Psoas muscle (tissue), 8 donors: ENCODE results near the gene HS3ST4. TPM values are rescaled to one million over a fixed set of nuclear protein-coding genes. Genes with fewer than 3 reads are reported as not detected.

Experiments
- ATAC-seq, 4 donors: fragments of 200-7000 bp; cut with Tn5 transposase; one replicate each; pipeline ENCODE4 v1.9.1; 2020; ENCODE audit warnings: moderate library complexity in 3 of 4, mild to moderate bottlenecking in 2 of 4
- DNase-seq, 2 donors: peaks; one replicate each; pipeline ENCODE4 v3.0.0-alpha.2; 2020
- H3K27ac ChIP-seq: fragments of 200-600 bp; one replicate; pipeline ENCODE4 v1.8.0; 2022
- H3K27me3 ChIP-seq, 3 donors: fragments of 200-600 bp in 1 of 3; one replicate each; pipeline versions ENCODE4 v1.6.1 to v1.8.0; 2013 to 2022; ENCODE audit warnings: low read length in 2 of 3, mild to moderate bottlenecking in 2 of 3, moderate library complexity in 1 of 3; ENCODE audit not compliant: insufficient read depth in 3 of 3
- H3K36me3 ChIP-seq, 2 donors: fragments of 200-600 bp in 1 of 2; one replicate each; pipeline versions ENCODE4 v1.6.1 to v1.8.0; 2013 to 2022; ENCODE audit warnings: low read depth in 1 of 2, mild to moderate bottlenecking in 1 of 2, moderate library complexity in 1 of 2; ENCODE audit not compliant: insufficient read depth in 1 of 2
- H3K4me1 ChIP-seq: fragments of 200-600 bp; one replicate; pipeline ENCODE4 v1.8.0; 2022
- H3K4me3 ChIP-seq: fragments of 200-600 bp; one replicate; pipeline ENCODE4 v1.8.0; 2022; ENCODE audit warnings: mild to moderate bottlenecking
- H3K9me3 ChIP-seq: fragments of 200-600 bp; one replicate; pipeline ENCODE4 v1.8.0; 2022
- WGBS, 3 donors: extraction: QIAGEN DNeasy Blood & Tissue Kit; methylation state at CpG; one replicate each; pipeline versions ENCODE4 v1.1.6 to v1.1.7; 2013; 5-methylcytosine and 5-hydroxymethylcytosine counted together
- intact Hi-C, 2 donors: fragments of 100-400 bp; cut with DNase I; formaldehyde crosslinking; loops; one replicate each; pipeline versions ENCODE4 v1.11.0 to v1.14.2; 2022
- polyA plus RNA-seq, 3 donors: library from polyadenylated mRNA; stranded (reverse); fragments of 200-250 nt; gene quantifications; one replicate each; pipeline ENCODE4 v1.2.3, GENCODE V29; 2013
- total RNA-seq, 4 donors: library from RNA; stranded (reverse); fragmentation: NEBNext Ultra II Directional in 2 of 4; extraction: Animal tissue kit (Norgen Biotek cat#: 25700) in 2 of 4; gene quantifications; one replicate each; pipeline versions ENCODE4 v1.2.1 to v1.2.4, GENCODE V29; 2021 to 2023
- TF ChIP-seq, protein P1 (sequence below): fragments of 200-600 bp; IDR thresholded peaks from one replicate; pipeline ENCODE4 v1.8.0; 2022; ENCODE audit warnings: antibody characterized with exemption
- donor health status: healthy with polysubstance abuse.
- donor health status: DM: no; HTN: no; CAD: no; lungs with moderate emphysema.
- donor health status: Bipolar disorder and iron deficiency.
- donor health status: healthy.
- donor health status: DM: yes; HTN: yes; CAD: no.
- donor health status: DM: no; HTN: no; CAD: no.
- donor health status: DM: no; HTN: no; CAD: no.
- donor health status: DM: yes; HTN: yes; CAD: no.

HS3ST4 gene
- total and polyA plus RNA-seq, 7 donors: 0.01 TPM; not detected in 6

DNA sequence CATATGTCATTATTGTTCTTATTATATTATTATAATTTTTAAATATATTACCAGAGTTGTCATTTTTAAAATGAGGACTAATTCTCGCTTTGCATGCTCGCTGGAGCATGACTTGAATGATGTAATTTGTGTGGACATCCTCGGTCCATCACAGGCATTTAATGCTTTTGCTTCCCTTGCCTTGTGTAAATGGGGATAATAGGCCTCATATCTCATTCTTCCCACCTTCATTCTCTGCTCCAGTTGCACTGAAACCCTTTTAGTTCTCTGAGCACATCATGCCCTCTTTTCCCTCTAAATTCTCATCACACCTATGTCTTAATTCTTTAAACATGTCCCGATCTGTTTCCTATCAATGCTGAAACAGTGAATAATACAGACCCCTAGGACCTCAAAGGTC, 285.4 kb downstream of the HS3ST4 start:
- 75 to 85% (median 83%) methylated on average over 4 of the region's 4 CpGs for WGBS, 3 donors
- intact Hi-C loops: no loop called here

DNA sequence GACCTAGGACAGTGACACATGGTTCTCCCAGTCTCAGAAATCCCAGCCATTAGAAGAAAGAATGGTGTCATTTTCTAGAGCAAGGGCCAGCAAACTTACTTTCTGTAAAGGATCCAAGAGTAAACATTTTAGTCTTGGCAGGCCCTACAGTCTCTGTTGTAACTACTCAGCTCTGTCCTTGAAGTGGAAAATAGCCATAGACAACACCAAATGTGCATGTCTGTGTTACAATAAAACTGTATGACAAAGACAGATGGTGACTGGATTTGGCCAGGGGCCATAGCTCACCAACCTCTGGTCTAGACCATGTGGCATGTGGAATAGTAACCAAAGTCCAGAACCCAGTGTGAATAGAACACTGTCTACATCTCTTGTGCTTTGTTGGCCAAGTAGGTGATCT, 286.5 kb downstream of the HS3ST4 start:
- no peak for ATAC-seq
- no peak overlapping the region for H3K4me3 ChIP-seq
- no peak overlapping the region for H3K27ac ChIP-seq

More for the DNA sequence above, 285.4 kb downstream of the HS3ST4 start:
- H3K4me1 ChIP-seq: no peaks in the 10 kb centered on the region
- no peaks in the 10 kb centered on the region for H3K36me3 ChIP-seq
- ATAC-seq (no peak), DNase-seq (no peak)
- TF ChIP-seq, protein P1, sequence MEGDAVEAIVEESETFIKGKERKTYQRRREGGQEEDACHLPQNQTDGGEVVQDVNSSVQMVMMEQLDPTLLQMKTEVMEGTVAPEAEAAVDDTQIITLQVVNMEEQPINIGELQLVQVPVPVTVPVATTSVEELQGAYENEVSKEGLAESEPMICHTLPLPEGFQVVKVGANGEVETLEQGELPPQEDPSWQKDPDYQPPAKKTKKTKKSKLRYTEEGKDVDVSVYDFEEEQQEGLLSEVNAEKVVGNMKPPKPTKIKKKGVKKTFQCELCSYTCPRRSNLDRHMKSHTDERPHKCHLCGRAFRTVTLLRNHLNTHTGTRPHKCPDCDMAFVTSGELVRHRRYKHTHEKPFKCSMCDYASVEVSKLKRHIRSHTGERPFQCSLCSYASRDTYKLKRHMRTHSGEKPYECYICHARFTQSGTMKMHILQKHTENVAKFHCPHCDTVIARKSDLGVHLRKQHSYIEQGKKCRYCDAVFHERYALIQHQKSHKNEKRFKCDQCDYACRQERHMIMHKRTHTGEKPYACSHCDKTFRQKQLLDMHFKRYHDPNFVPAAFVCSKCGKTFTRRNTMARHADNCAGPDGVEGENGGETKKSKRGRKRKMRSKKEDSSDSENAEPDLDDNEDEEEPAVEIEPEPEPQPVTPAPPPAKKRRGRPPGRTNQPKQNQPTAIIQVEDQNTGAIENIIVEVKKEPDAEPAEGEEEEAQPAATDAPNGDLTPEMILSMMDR: no peak
- no peak overlapping the region for H3K27ac ChIP-seq
- no peak overlapping the region for H3K4me3 ChIP-seq
- H3K9me3 ChIP-seq: no peaks in the 10 kb centered on the region
- no peaks in the 10 kb centered on the region for H3K27me3 ChIP-seq

GRCh38 chr16:25988084-25988483, 296.3 kb downstream of the HS3ST4 start:
- WGBS, 3 donors: 46 to 58% (median 46%) methylated on average over 6 of the region's 6 CpGs
- Histone ChIP-seq H3K27me3 (no peaks in the 10 kb centered on the region), H3K9me3 (no peaks in the 10 kb centered on the region), H3K4me1 (no peaks in the 10 kb centered on the region), H3K27ac (no peak overlapping the region), H3K4me3 (no peak overlapping the region), H3K36me3 (no peaks in the 10 kb centered on the region)
- ATAC-seq (no peak), DNase-seq (no peak)
- intact Hi-C loops: no loop called here
- TF ChIP-seq, protein P1: no peak

More for the DNA sequence above, 286.5 kb downstream of the HS3ST4 start:
- H3K9me3 ChIP-seq: no peaks in the 10 kb centered on the region
- no peaks in the 10 kb centered on the region for H3K36me3 ChIP-seq
- intact Hi-C loops: no loop called here
- H3K27me3 ChIP-seq: no peaks in the 10 kb centered on the region
- DNase-seq: no peak
- TF ChIP-seq, protein P1: no peak
- no peaks in the 10 kb centered on the region for H3K4me1 ChIP-seq

DNA sequence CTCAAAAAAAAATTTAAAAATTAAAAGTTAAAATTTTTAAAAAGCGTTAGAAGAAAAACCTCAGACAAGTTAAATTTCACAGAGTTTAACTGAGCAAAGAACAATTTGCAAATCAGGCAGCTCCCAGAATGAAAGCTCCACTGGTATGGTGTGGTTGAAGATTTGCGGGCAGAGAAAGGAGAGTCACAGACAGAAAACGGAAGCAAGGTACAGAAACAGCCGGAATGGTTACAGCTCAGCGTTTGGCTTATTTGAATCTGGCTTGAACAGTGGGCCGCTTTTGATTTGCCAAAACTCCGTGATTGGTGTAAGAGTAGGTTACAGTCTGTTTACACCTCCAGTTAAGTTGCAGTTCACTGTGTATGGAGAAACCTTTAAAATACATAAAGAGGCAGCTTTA, 297.1 kb downstream of the HS3ST4 start:
- H3K4me1 ChIP-seq: no peaks in the 10 kb centered on the region
- intact Hi-C loops: no loop called here
- no peak for DNase-seq
- no peak overlapping the region for H3K4me3 ChIP-seq
- no peaks in the 10 kb centered on the region for H3K27me3 ChIP-seq
- ATAC-seq: no peak
- H3K27ac ChIP-seq: no peak overlapping the region
- 78 to 83% (median 80%) methylated on average over 7 of the region's 7 CpGs for WGBS, 3 donors
- H3K9me3 ChIP-seq: no peaks in the 10 kb centered on the region
- no peaks in the 10 kb centered on the region for H3K36me3 ChIP-seq
- TF ChIP-seq, protein P1: no peak

DNA sequence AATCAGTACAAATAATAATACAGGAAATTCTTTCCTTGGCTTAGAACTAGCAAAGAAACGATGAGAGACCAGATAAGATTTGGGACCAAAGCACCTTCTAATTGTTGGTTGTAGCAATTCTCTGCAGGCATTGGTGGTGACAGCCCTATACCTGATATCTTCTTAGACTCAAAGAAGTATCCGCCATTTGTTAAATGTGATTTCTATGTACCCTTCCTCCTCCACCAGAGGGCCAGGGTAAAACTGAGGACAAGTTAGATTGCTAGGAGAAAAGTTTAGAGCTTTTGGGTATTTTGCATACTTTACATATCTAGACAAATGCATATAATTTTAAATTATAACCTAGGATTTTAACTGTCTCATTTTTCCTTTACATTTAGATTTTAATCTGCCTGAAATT, 304.3 kb downstream of the HS3ST4 start:
- WGBS, 3 donors: 77 to 84% (median 82%) methylated on average over 2 of the region's 2 CpGs
- H3K4me1 ChIP-seq: no peaks in the 10 kb centered on the region
- no peaks in the 10 kb centered on the region for H3K9me3 ChIP-seq
- H3K27me3 ChIP-seq: no peaks in the 10 kb centered on the region
- H3K4me3 ChIP-seq: no peak overlapping the region
- no peaks in the 10 kb centered on the region for H3K36me3 ChIP-seq
- intact Hi-C loops: no loop called here
- no peak for DNase-seq
- TF ChIP-seq, protein P1: no peak
- no peak overlapping the region for H3K27ac ChIP-seq
- ATAC-seq: no peak
